ENCODE measurements around the gene PDZD8.

GRCh38 chr10:117398029-117398428 is 22.8 kb upstream of the PDZD8 start:
- TF ChIP-seq CTCF (conservative IDR thresholded peaks at IDR 0.05; ENCODE audit: low read length) (no peak), EZH2phosphoT487 (IDR thresholded peaks at IDR 0.05; ENCODE audit: borderline replicate concordance, low read depth, low read length) (no peak)

Data from OCI-LY7 (cell line).